Trophoblast cell (in vitro differentiated cells and primary cell): Measurements from ENCODE around the gene FAM20A.

Source experiments
- DNase-seq, 2 donors: peaks; one replicate each; pipeline ENCODE4 v3.0.0-alpha.2; 2016
- H2AFZ ChIP-seq: 2 replicates; pipeline ENCODE4 v1.6.1; 2013; ENCODE audit warnings: low read length, moderate library complexity, mild to moderate bottlenecking; ENCODE audit not compliant: insufficient read depth, poor library complexity
- H2AK5ac ChIP-seq: 2 replicates; pipeline ENCODE4 v1.6.1; 2013; ENCODE audit warnings: mild to moderate bottlenecking, low read length
- H2BK120ac ChIP-seq: 2 replicates; pipeline ENCODE4 v1.6.1; 2013; ENCODE audit warnings: low read length, mild to moderate bottlenecking, moderate library complexity; ENCODE audit not compliant: insufficient read depth, poor library complexity
- H2BK12ac ChIP-seq: 2 replicates; pipeline ENCODE4 v1.6.1; 2013; ENCODE audit warnings: mild to moderate bottlenecking, low read length, moderate library complexity
- H2BK5ac ChIP-seq: 2 replicates; pipeline ENCODE4 v1.6.1; 2013; ENCODE audit warnings: low read length, low read depth, moderate library complexity, mild to moderate bottlenecking; ENCODE audit not compliant: poor library complexity
- H3K14ac ChIP-seq: 2 replicates; pipeline ENCODE4 v1.6.1; 2013; ENCODE audit warnings: mild to moderate bottlenecking, low read length
- H3K18ac ChIP-seq: 2 replicates; pipeline ENCODE4 v1.6.1; 2013; ENCODE audit warnings: mild to moderate bottlenecking, low read length
- H3K23ac ChIP-seq: 2 replicates; pipeline ENCODE4 v1.6.1; 2013; ENCODE audit warnings: low read length
- H3K27ac ChIP-seq: 2 replicates; pipeline ENCODE4 v1.5.1; 2013; ENCODE audit warnings: low read depth, mild to moderate bottlenecking, inconsistent platforms, low read length, moderate library complexity
- H3K27me3 ChIP-seq: 2 replicates; pipeline ENCODE4 v1.6.1; 2013; ENCODE audit warnings: inconsistent platforms, mild to moderate bottlenecking, low read length, moderate library complexity; ENCODE audit not compliant: insufficient read depth
- H3K36me3 ChIP-seq, 2 experiments: 1 replicate in 1 of 2; 2 replicates in 1 of 2; pipeline ENCODE4 v1.6.1; 2013; ENCODE audit warnings: low read length in 2 of 2, mild to moderate bottlenecking in 2 of 2, moderate library complexity in 1 of 2; ENCODE audit not compliant: insufficient read depth in 2 of 2, control insufficient read depth in 1 of 2
- H3K4ac ChIP-seq: 2 replicates; pipeline ENCODE4 v1.6.1; 2013; ENCODE audit warnings: low read depth, mild to moderate bottlenecking, low read length, moderate library complexity
- H3K4me1 ChIP-seq, 2 experiments: 1 replicate in 1 of 2; 2 replicates in 1 of 2; pipeline ENCODE4 v1.6.1; 2013; ENCODE audit warnings: low read length in 2 of 2, mild to moderate bottlenecking in 2 of 2, moderate library complexity in 1 of 2; ENCODE audit not compliant: insufficient read depth in 2 of 2, control insufficient read depth in 1 of 2
- H3K4me2 ChIP-seq: 2 replicates; pipeline ENCODE4 v1.6.1; 2013; ENCODE audit warnings: inconsistent platforms, mild to moderate bottlenecking, low read length, moderate library complexity
- H3K4me3 ChIP-seq: 2 replicates; pipeline ENCODE4 v1.5.1; 2013; ENCODE audit warnings: mild to moderate bottlenecking, low read depth, low read length, inconsistent platforms
- H3K79me1 ChIP-seq: one replicate; pipeline ENCODE4 v1.6.1; 2013; ENCODE audit warnings: low read length
- H3K79me2 ChIP-seq: 2 replicates; pipeline ENCODE4 v1.6.1; 2013; ENCODE audit warnings: low read length, mild to moderate bottlenecking; ENCODE audit not compliant: control insufficient read depth, insufficient read depth, poor library complexity
- H3K9ac ChIP-seq: 2 replicates; pipeline ENCODE4 v1.6.1; 2013; ENCODE audit warnings: mild to moderate bottlenecking, low read length
- H3K9me3 ChIP-seq: 2 replicates; pipeline ENCODE4 v1.6.1; 2013; ENCODE audit warnings: low read depth, mild to moderate bottlenecking, control low read depth, inconsistent platforms, low read length; ENCODE audit not compliant: insufficient read depth
- H4K12ac ChIP-seq: 2 replicates; pipeline ENCODE4 v1.6.1; 2013; ENCODE audit warnings: low read depth, mild to moderate bottlenecking, low read length, moderate library complexity
- H4K8ac ChIP-seq: 2 replicates; pipeline ENCODE4 v1.6.1; 2013; ENCODE audit warnings: low read depth, mild to moderate bottlenecking, low read length, moderate library complexity
- H4K91ac ChIP-seq: one replicate; pipeline ENCODE4 v1.6.1; 2013; ENCODE audit warnings: low read depth, mild to moderate bottlenecking, low read length, moderate library complexity
- WGBS: extraction: QIAGEN DNeasy Blood & Tissue Kit; methylation state at CpG from one replicate; pipeline ENCODE4 v1.1.7; 2013; ENCODE audit warnings: missing lambda C conversion rate; ENCODE audit not compliant: insufficient read length, insufficient coverage; ENCODE audit errors: extremely low coverage; 5-methylcytosine and 5-hydroxymethylcytosine counted together

The FAM20A gene

DNA sequence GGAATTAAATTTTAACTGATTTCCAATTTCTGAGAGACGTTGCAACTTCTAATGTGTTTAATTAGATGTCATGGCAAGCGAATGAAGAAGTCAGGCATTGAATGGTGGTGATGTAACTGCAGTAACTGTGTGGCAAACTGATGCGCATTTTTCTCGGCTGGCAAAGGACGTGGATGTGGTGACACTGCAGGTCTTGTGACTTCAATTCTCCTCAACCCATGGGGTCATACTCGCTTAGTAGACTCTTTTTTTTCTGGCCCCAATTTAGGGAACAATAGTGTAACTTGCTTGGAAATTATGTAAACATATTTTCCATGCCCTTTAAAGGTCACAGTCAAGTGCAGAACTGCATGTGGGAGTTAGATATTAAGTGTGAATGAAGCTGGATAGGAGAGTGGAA, 1.9 kb upstream of the FAM20A start:
- no peaks in the 10 kb centered on the region for H3K9me3 ChIP-seq
- H2BK120ac ChIP-seq = no peak overlapping the region
- no peak overlapping the region for H2AK5ac ChIP-seq
- no peak overlapping the region for H3K27ac ChIP-seq
- no peak overlapping the region for H3K9ac ChIP-seq
- no peak overlapping the region for H4K12ac ChIP-seq
- H3K36me3 ChIP-seq = no peaks in the 10 kb centered on the region
- H3K79me1 ChIP-seq = peaks cover 19% of the 10 kb centered on the region
- H2AFZ ChIP-seq = no peak overlapping the region
- H3K4me3 ChIP-seq = no peak overlapping the region
- H2BK5ac ChIP-seq = no peak overlapping the region
- H3K18ac ChIP-seq = no peak overlapping the region
- H3K14ac ChIP-seq = no peak overlapping the region
- no peak overlapping the region for H3K4me2 ChIP-seq
- H3K4me1 ChIP-seq = peaks cover 4 to 21% of the 10 kb centered on the region in 2 experiments
- peak; percentile 25 to 53 for DNase-seq
- no peak overlapping the region for H2BK12ac ChIP-seq
- no peak overlapping the region for H4K8ac ChIP-seq
- H3K79me2 ChIP-seq = peaks cover 16% of the 10 kb centered on the region
- WGBS = no CpG with 5 or more reads among the region's 6 CpGs
- H3K23ac ChIP-seq = no peak overlapping the region
- H3K4ac ChIP-seq = no peak overlapping the region
- no peak overlapping the region for H4K91ac ChIP-seq
- no peaks in the 10 kb centered on the region for H3K27me3 ChIP-seq

DNA sequence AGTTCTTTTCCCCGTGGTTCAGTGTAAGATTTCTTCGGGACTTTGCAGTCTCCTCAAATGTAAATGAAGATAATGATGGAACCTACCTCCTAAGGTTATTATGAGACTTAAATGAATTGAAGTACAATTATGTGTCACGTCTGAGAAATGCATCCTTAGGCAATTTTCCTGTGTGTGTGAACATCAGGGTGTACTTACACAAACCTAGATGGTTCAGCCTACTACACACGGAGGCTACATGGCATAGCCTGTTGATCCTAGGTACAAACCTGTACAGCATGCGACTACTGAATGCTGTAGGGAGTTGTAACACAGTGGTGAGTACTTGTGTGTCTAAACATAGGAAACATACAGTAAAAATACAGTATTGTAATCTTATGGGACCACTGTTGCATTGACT, 1.1 kb upstream of the FAM20A start:
- no peak overlapping the region for H3K27ac ChIP-seq
- H2AK5ac ChIP-seq = no peak overlapping the region
- H4K12ac ChIP-seq = no peak overlapping the region
- H3K27me3 ChIP-seq = no peaks in the 10 kb centered on the region
- no peak overlapping the region for H3K18ac ChIP-seq
- H4K91ac ChIP-seq = no peak overlapping the region
- no peak overlapping the region for H2BK12ac ChIP-seq
- no peak overlapping the region for H3K4ac ChIP-seq
- H3K4me1 ChIP-seq = peaks cover 4 to 23% of the 10 kb centered on the region in 2 experiments
- H3K4me2 ChIP-seq = no peak overlapping the region
- H3K79me1 ChIP-seq = peaks cover 19% of the 10 kb centered on the region
- no peak overlapping the region for H4K8ac ChIP-seq
- H3K9ac ChIP-seq = no peak overlapping the region
- H3K14ac ChIP-seq = no peak overlapping the region
- H2BK120ac ChIP-seq = no peak overlapping the region
- H3K9me3 ChIP-seq = no peaks in the 10 kb centered on the region
- H2BK5ac ChIP-seq = no peak overlapping the region
- peaks cover 16% of the 10 kb centered on the region for H3K79me2 ChIP-seq
- no CpG with 5 or more reads among the region's 5 CpGs for WGBS
- no peak overlapping the region for H3K23ac ChIP-seq
- H2AFZ ChIP-seq = no peak overlapping the region
- no peaks in the 10 kb centered on the region for H3K36me3 ChIP-seq
- DNase-seq = peak; percentile 50 to 82
- no peak overlapping the region for H3K4me3 ChIP-seq

DNA sequence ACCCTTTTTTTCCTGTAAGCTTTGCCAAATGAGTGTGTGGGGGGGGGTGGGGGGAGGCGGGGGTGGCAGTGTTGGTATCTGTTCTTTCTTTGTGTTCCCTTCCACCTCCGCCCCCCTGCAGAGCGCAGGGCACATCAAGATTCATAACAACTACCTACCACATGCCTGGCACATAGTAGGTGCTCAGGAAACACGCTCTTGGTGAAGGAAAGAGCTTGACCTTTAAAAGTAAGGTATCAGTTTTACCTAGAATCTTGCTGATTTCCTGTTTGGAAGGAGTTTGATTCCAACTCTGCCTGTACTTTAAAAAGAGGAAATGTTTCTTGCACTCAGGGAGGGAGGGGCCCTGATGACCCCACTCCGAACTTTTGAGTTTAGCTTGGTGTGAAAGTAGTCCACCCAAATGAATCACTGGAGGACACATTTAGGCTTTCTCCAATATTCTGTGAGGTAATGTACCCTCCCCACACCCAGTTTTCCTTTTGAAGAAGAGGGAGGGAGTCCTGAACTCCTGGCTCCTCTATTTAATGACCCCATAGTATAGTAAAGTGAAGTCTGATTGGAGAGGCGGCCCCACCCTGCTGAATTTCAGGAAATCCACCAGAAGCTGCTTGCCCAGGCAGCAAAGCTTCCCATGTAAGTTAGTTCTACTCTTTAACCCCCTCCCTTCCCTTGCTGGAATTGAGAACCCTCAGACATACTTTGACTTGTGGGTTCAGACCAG, 560 bp upstream of the FAM20A start:
- Histone ChIP-seq H3K4me3 (no peak overlapping the region), H3K4me1 (peaks cover 4 to 23% of the 10 kb centered on the region in 2 experiments), H2BK120ac (no peak overlapping the region), H2BK12ac (no peak overlapping the region), H4K91ac (no peak overlapping the region), H3K79me2 (peaks cover 16% of the 10 kb centered on the region), H2AFZ (no peak overlapping the region), H4K8ac (no peak overlapping the region), H3K36me3 (no peaks in the 10 kb centered on the region), H3K9me3 (no peaks in the 10 kb centered on the region), H3K27me3 (no peaks in the 10 kb centered on the region), H3K4me2 (peak overlapping the region; percentile 100), H3K9ac (no peak overlapping the region), H3K27ac (no peak overlapping the region), H3K23ac (no peak overlapping the region), H3K18ac (no peak overlapping the region), H2AK5ac (no peak overlapping the region), H3K14ac (no peak overlapping the region), H4K12ac (no peak overlapping the region), H3K4ac (no peak overlapping the region), H2BK5ac (no peak overlapping the region), H3K79me1 (peaks cover 19% of the 10 kb centered on the region)
- no peak for DNase-seq
- WGBS = no CpG with 5 or more reads among the region's 6 CpGs

DNA sequence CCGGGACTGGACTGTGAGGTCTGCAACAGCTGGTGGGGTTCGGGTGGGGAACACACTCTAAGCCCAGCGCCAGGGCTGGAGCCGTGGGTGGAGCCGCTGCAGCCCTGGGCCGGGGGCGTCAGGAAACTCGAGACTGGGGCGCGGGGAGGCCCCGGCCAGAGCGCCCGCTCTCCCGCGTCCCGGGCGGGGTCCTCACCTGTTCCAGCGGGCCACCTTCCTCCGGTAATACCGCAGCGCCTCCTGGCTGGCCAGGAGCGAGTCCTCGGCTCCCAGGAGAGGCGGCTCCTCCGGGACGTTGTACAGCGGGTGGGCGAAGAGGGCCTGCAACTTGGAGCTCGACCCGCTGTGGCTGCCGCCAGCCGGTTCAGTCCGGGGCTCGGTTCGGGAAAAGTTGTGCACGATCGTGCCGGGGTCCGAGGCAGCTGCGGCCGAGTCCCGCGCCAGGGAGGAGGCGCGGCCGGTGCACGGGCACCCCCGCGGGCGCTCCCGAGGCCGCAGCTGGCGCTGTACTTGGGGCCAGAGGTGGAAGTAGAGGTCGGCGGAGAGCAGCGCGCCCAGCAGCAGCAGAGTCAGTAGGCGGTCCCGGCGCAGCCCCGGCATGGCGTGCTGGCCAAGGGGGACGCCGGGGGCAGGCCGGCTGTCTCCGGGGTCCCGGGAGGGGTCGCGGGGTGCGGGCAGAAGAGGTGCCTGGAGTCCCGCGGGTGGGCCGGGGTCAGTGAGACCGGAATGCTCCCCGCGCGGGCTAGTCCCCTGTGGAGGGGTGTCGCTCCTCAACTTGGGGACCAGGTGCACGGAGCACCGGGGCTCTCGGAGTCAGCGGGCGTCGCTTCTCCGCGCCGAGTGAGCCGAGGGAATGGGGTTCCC, 868 bp downstream of the FAM20A start:
- peak overlapping the region; percentile 68 for H3K9ac ChIP-seq
- H3K4ac ChIP-seq = peak overlapping the region; percentile 93
- H3K4me1 ChIP-seq = peaks cover 14 to 26% of the 10 kb centered on the region in 2 experiments
- peak in 1 of 2 donors; percentile 40 for DNase-seq
- peak overlapping the region; percentile 78 for H4K8ac ChIP-seq
- H2AFZ ChIP-seq = peak overlapping the region; percentile 75
- H3K27me3 ChIP-seq = no peaks in the 10 kb centered on the region
- H3K79me2 ChIP-seq = peaks cover 16% of the 10 kb centered on the region
- H4K12ac ChIP-seq = peak overlapping the region; percentile 45
- H2BK120ac ChIP-seq = peak overlapping the region; percentile 93
- peaks cover 21% of the 10 kb centered on the region for H3K79me1 ChIP-seq
- H2BK5ac ChIP-seq = peak overlapping the region; percentile 62
- no peaks in the 10 kb centered on the region for H3K9me3 ChIP-seq
- peak overlapping the region; percentile 95 for H3K14ac ChIP-seq
- H3K27ac ChIP-seq = peak overlapping the region; percentile 66
- H2BK12ac ChIP-seq = no peak overlapping the region
- peak overlapping the region; percentile 93 for H3K18ac ChIP-seq
- peak overlapping the region; percentile 92 for H4K91ac ChIP-seq
- H2AK5ac ChIP-seq = peak overlapping the region; percentile 64
- peak overlapping the region; percentile 84 for H3K4me3 ChIP-seq
- no CpG with 5 or more reads among the region's 88 CpGs for WGBS
- no peak overlapping the region for H3K23ac ChIP-seq
- no peaks in the 10 kb centered on the region for H3K36me3 ChIP-seq
- peak overlapping the region; percentile 100 for H3K4me2 ChIP-seq
